ENCODE data around the gene SYNE1. TPM values are rescaled to one million over a fixed set of nuclear protein-coding genes. Genes with fewer than 3 reads are reported as not detected.
A peak's percentile ranks its signal among the peaks of the same experiment; 100 is the strongest.
"Not testable (repeated sequence)": the region's sequence is repeated elsewhere in the genome, so short reads cannot be mapped to it uniquely, and the experiment has no call there.

SYNE1 gene
- total and polyA plus RNA-seq, 8 donors = 12.8 to 279 (median 108) TPM

DNA sequence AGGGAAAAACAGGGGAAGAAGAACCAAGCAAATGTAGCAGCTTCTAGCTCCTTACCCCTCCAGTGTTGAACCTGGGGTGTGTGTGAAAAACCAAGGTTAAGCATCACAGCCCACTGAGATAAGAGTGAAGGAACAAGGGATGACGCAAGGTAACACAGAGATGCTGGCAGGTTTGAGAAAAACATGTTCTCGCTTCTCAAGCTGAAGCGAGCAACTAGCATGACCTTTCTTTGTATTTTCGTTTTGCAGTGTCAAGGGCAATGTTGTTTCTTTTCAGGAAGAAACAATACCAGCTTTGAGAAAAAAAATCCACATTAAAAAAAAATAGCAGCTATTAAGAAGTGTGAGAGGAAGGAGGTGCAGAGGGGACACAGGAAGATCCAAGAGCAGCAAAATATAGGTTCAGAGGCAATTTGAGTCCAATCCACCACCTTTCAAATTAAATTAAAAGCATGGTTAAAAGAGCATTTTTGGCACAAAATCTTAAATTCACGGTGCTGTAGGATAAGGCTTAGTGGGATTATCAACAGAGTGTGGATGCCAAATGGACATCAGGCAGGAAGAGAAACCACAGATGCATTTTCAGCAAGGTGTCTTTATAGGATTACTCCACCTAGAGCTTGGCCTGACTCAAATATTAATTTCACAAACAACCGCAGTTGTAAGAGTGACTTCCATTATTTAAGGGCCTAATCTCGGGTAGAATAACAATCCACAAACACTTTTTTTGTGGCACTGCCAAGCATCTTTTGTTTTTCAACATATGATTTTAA is 70.9 kb downstream of the SYNE1 start:
- DNase-seq = no peak
- TF ChIP-seq POLR2AphosphoS5 (IDR thresholded peaks at IDR 0.05) = no peak
- H3K9me3 ChIP-seq = no peaks in the 10 kb centered on the region
- peak overlapping the region in 2 of 5 donors; percentile 33 to 54 for H3K27ac ChIP-seq
- no peaks in the 10 kb centered on the region for H3K36me3 ChIP-seq
- intact Hi-C loops (cut with DNase I; ENCODE audit: low total_unique reads) = no loop called here
- 39 to 44% (median 42%) methylated on average over 7 of the region's 7 CpGs for WGBS, 5 donors
- H3K27me3 ChIP-seq = no peaks in the 10 kb centered on the region
- no peak overlapping the region for H3K4me3 ChIP-seq
- peaks cover 0 to 17% (median 8%) of the 10 kb centered on the region in 4 donors for H3K4me1 ChIP-seq

DNA sequence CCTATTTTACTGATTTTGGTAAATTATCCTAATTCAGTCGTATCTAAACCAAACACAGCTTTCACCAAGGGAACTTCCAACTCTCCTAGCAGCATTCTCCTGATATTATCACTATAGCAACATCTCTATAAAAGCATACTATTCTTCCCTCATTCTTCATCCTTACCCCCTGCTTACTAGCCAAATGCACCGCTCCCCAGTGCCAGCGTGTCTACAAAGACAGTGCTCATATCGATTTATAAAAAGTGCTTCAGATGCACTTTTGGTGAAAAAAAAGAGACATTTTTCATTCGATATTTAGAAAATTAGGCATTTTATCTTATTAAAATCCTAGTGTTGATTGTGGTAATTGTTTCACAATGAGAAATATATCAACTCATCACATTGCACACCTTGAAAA is 74.0 kb downstream of the SYNE1 start:
- TF ChIP-seq EP300 (IDR thresholded peaks at IDR 0.05) (no peak), POLR2AphosphoS5 (IDR thresholded peaks at IDR 0.05) (no peak), POLR2A (IDR thresholded peaks at IDR 0.05) (no peak)
- TF ChIP-seq, protein P1, sequence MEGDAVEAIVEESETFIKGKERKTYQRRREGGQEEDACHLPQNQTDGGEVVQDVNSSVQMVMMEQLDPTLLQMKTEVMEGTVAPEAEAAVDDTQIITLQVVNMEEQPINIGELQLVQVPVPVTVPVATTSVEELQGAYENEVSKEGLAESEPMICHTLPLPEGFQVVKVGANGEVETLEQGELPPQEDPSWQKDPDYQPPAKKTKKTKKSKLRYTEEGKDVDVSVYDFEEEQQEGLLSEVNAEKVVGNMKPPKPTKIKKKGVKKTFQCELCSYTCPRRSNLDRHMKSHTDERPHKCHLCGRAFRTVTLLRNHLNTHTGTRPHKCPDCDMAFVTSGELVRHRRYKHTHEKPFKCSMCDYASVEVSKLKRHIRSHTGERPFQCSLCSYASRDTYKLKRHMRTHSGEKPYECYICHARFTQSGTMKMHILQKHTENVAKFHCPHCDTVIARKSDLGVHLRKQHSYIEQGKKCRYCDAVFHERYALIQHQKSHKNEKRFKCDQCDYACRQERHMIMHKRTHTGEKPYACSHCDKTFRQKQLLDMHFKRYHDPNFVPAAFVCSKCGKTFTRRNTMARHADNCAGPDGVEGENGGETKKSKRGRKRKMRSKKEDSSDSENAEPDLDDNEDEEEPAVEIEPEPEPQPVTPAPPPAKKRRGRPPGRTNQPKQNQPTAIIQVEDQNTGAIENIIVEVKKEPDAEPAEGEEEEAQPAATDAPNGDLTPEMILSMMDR (IDR thresholded peaks at IDR 0.05) = no peak
- Histone ChIP-seq H3K36me3 (no peaks in the 10 kb centered on the region), H3K27me3 (no peaks in the 10 kb centered on the region), H3K4me3 (no peak overlapping the region), H3K4me1 (peaks cover 0 to 16% (median 5%) of the 10 kb centered on the region in 4 donors), H3K27ac (no peak overlapping the region), H3K9me3 (peaks cover 0 to 4% (median under 1%) of the 10 kb centered on the region in 4 donors)
- 83 to 90% (median 85%) methylated on average over 5 of the region's 5 CpGs for WGBS, 5 donors
- DNase-seq = no peak
- intact Hi-C loops (cut with DNase I; ENCODE audit: low total_unique reads) = no loop called here

DNA sequence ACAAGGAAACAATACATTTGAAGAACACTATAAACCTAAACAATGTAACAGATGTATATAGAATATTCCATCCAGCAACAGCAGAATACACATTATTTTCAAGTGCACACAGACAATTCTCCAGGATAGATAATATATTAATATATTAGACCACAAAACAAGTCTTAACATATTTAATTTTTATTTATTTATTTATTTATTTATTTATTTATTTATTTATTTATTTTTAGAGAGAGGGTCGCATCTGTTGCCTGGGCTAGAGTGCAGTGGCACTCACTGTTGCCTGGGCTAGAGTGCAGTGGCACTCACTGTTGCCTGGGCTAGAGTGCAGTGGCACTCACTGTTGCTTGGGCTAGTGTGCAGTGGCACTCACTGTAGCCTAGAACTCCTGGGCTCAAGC is 78.4 kb downstream of the SYNE1 start:
- 82 to 96% (median 88%) methylated on average over 1 of the region's 1 CpG for WGBS, 5 donors
- H3K4me1 ChIP-seq; H3K27me3 ChIP-seq; DNase-seq; H3K36me3 ChIP-seq; intact Hi-C loops (cut with DNase I; ENCODE audit: low total_unique reads); H3K4me3 ChIP-seq; H3K27ac ChIP-seq: not testable (repeated sequence)
- H3K9me3 ChIP-seq = peaks cover 0 to 20% (median 7%) of the 10 kb centered on the region in 4 donors

DNA sequence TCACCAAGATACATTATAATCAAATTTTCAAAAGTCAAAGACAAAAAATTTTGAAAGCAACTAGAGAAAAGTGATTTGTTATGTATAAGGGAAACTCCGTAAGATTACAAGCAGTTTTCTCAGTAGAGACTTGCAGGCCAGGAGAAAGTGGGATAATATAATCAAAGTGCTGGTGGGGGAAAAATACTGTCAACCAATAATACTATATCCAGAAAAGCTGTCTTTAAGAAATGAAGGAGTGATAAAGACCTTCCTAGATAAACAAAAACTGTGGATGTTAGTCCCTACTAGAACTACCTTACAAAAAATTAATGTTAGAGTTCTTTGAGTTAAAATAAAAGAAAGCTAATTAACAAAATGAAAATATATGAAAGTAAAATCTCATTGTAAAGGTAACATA is 79.7 kb downstream of the SYNE1 start:
- H3K9me3 ChIP-seq = peaks cover 0 to 20% (median 7%) of the 10 kb centered on the region in 4 donors
- no peaks in the 10 kb centered on the region for H3K36me3 ChIP-seq
- 91 to 99% (median 94%) methylated on average over 1 of the region's 1 CpG for WGBS, 5 donors
- H3K4me1 ChIP-seq = no peaks in the 10 kb centered on the region
- no peak overlapping the region for H3K4me3 ChIP-seq
- no peak for DNase-seq
- TF ChIP-seq, protein P1 (IDR thresholded peaks at IDR 0.05) = no peak
- TF ChIP-seq EP300 (IDR thresholded peaks at IDR 0.05) (no peak), POLR2AphosphoS5 (IDR thresholded peaks at IDR 0.05) (no peak), POLR2A (IDR thresholded peaks at IDR 0.05) (no peak)
- H3K27ac ChIP-seq = no peak overlapping the region
- intact Hi-C loops (cut with DNase I; ENCODE audit: low total_unique reads) = no loop called here
- no peaks in the 10 kb centered on the region for H3K27me3 ChIP-seq

DNA sequence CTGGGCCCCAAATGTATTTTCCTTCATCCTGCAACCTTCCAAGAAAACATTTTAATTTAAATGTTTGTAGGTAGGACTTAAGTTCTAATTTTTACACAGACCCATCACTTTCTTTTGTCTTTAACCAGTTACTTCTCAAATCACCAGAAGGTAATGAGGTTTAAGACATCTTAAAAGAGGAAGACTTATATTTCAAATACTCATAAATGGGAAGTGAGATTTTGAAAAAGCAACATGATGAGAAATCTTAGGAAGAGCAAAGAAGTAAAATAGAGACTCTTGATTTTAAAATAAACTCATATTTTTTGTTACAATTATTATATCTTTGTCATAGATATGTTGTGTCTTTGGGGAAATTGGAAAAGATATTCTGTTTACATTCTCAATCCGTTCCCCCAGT is 82.3 kb downstream of the SYNE1 start:
- 73 to 95% (median 89%) methylated on average over 1 of the region's 1 CpG for WGBS, 5 donors
- Histone ChIP-seq H3K9me3 (peaks cover 0 to 20% (median 7%) of the 10 kb centered on the region in 4 donors), H3K27me3 (no peaks in the 10 kb centered on the region), H3K4me1 (no peaks in the 10 kb centered on the region), H3K4me3 (no peak overlapping the region), H3K27ac (no peak overlapping the region), H3K36me3 (no peaks in the 10 kb centered on the region)
- intact Hi-C loops (cut with DNase I; ENCODE audit: low total_unique reads) = loop anchor here (5.0 kb wide), 1 partner anchor 82 kb away; the partner anchor contains the start of gene SYNE1
- TF ChIP-seq POLR2A (IDR thresholded peaks at IDR 0.05) (no peak), EP300 (IDR thresholded peaks at IDR 0.05) (no peak), POLR2AphosphoS5 (IDR thresholded peaks at IDR 0.05) (no peak)
- TF ChIP-seq, protein P1 (IDR thresholded peaks at IDR 0.05) = no peak
- no peak for DNase-seq
